K562 (cell line): ENCODE results near the gene KCNN3. TPM values are rescaled to one million over a fixed set of nuclear protein-coding genes. Genes with fewer than 3 reads are reported as not detected.

Source experiments
- ATAC-seq: fragments of 200-7000 bp; cut with Tn5 transposase; 3 replicates; pipeline ENCODE4 v1.9.1; 2020; ENCODE audit warnings: moderate library complexity
- BruUV-seq: library from RNA; stranded (reverse); fragments of 400-500 nt; replicated peaks from 2 replicates; lab custom pipeline; 2021; lab: Mats Ljungman, UMichigan
- CTCF ChIA-PET: fragments of 300-600 bp; formaldehyde crosslinking; extraction: SDS; loops from one replicate; lab custom pipeline; 2021; ENCODE audit warnings: low intra/inter-chr PET ratio; lab: Yijun Ruan, JAX
- POLR2A ChIA-PET: fragments of 300-600, 350-650 bp; sonication (Branson Sonifier 250); formaldehyde crosslinking; extraction: SDS; loops from one replicate; lab custom pipeline; 2021; ENCODE audit warnings: antibody characterized with exemption, inconsistent platforms; lab: Yijun Ruan, JAX
- DNase-seq, 4 experiments: peaks; one replicate each; pipeline versions ENCODE4 v3.0.0 to v3.0.0-alpha.2; 2011 to 2018; ENCODE audit warnings: low spot score in 3 of 4, mixed read lengths in 3 of 4; ENCODE audit errors: extremely low read depth in 1 of 4
- FAIRE-seq: peaks from 2 replicates; lab custom pipeline; 2011; peaks lifted over from hg19 to GRCh38; lab: Jason Lieb, UNC
- H2AFZ ChIP-seq: 2 replicates; pipeline ENCODE4 v1.6.0; 2011; ENCODE audit warnings: low read depth, low read length, control low read depth, inconsistent platforms
- H3K27ac ChIP-seq: fragments of 200-600 bp; 3 replicates; pipeline ENCODE4 v1.8.0; 2011; ENCODE audit warnings: low read depth, mild to moderate bottlenecking, control low read depth, inconsistent platforms, low read length, moderate library complexity, mixed read lengths; ENCODE audit errors: extremely low read depth
- H3K27me3 ChIP-seq, 2 experiments: fragments of 300-600 bp in 1 of 2; 2 replicates in 1 of 2; 3 replicates in 1 of 2; pipeline versions ENCODE4 v1.6.0 to v1.8.0; 2011; ENCODE audit warnings: inconsistent platforms in 2 of 2, low read length in 2 of 2, mild to moderate bottlenecking in 1 of 2, mixed read lengths in 1 of 2, moderate library complexity in 1 of 2; ENCODE audit not compliant: control insufficient read depth in 2 of 2, insufficient read depth in 2 of 2
- H3K36me3 ChIP-seq: fragments of 300-600 bp; 3 replicates; pipeline ENCODE4 v1.8.0; 2011; ENCODE audit warnings: mild to moderate bottlenecking, low read length, inconsistent platforms; ENCODE audit not compliant: control insufficient read depth, insufficient read depth
- H3K4me1 ChIP-seq, 2 experiments: fragments of 200-600 bp in 1 of 2; replicated peaks in 1 of 2; 2 replicates in 1 of 2; 3 replicates in 1 of 2; pipeline versions ENCODE4 v1.5.1 to v1.8.0; 2011; ENCODE audit warnings: inconsistent platforms in 2 of 2, low read length in 2 of 2, mild to moderate bottlenecking in 1 of 2, mixed read lengths in 1 of 2, moderate library complexity in 1 of 2; ENCODE audit not compliant: control insufficient read depth in 2 of 2, insufficient read depth in 2 of 2
- H3K4me2 ChIP-seq: 2 replicates; pipeline ENCODE4 v1.6.1; 2011; ENCODE audit warnings: low read length, control low read depth, inconsistent platforms, mixed read lengths; ENCODE audit not compliant: insufficient read depth
- H3K4me3 ChIP-seq: fragments of 200-600 bp; sonication (generic), shearing (Covaris generic); 2 replicates; pipeline ENCODE4 v1.5.1; 2016; ENCODE audit warnings: control low read depth, inconsistent platforms
- H3K79me2 ChIP-seq: fragments of 200-600 bp; 3 replicates; pipeline ENCODE4 v1.8.0; 2011; ENCODE audit warnings: low read length, inconsistent platforms; ENCODE audit not compliant: control insufficient read depth, insufficient read depth
- H3K9ac ChIP-seq, 2 experiments: 2 replicates each; pipeline versions ENCODE4 v1.6.0 to v1.6.1; 2011; ENCODE audit warnings: low read depth in 2 of 2, low read length in 2 of 2, control low read depth in 1 of 2, inconsistent platforms in 1 of 2, mild to moderate bottlenecking in 1 of 2, mixed read lengths in 1 of 2; ENCODE audit not compliant: insufficient read depth in 1 of 2
- H3K9me1 ChIP-seq: one replicate; pipeline ENCODE4 v1.6.0; 2011; ENCODE audit warnings: inconsistent platforms, mild to moderate bottlenecking, low read length, moderate library complexity; ENCODE audit not compliant: control insufficient read depth, insufficient read depth
- H3K9me3 ChIP-seq: replicated peaks from 2 replicates; pipeline ENCODE4 v1.5.1; 2011; ENCODE audit warnings: low read depth, low read length, inconsistent platforms; ENCODE audit not compliant: control insufficient read depth, insufficient read depth
- H4K20me1 ChIP-seq: replicated peaks from 2 replicates; pipeline ENCODE4 v1.6.1; 2011; ENCODE audit warnings: low read length, inconsistent platforms, mixed read lengths; ENCODE audit not compliant: control insufficient read depth, insufficient read depth
- EP400 ChIP-seq: fragments of 450-650 bp; IDR thresholded peaks from 2 replicates; pipeline ENCODE4 v1.6.1; 2017; ENCODE audit warnings: antibody characterized with exemption, mild to moderate bottlenecking, moderate library complexity
- IRF2 ChIP-seq: sonication (generic); formaldehyde crosslinking; IDR thresholded peaks from 2 replicates; pipeline ENCODE4 v1.8.1; 2022; ENCODE audit warnings: mild to moderate bottlenecking, missing genetic modification reagents
- NR2F6 ChIP-seq: fragments of 450-650 bp; formaldehyde crosslinking; IDR thresholded peaks from 2 replicates; pipeline ENCODE4 v1.4.0; 2020; ENCODE audit warnings: mild to moderate bottlenecking
- U2AF2 ChIP-seq: fragments of 200-400 bp; formaldehyde crosslinking; optimal IDR thresholded peaks from 2 replicates; pipeline ENCODE3; 2017; ENCODE audit warnings: low read depth, mild to moderate bottlenecking, low read length
- WGBS: fragments of 100-300 bp; shearing (Covaris generic); methylation state at CpG from one replicate; pipeline ENCODE4 v1.1.6; 2016; ENCODE audit warnings: low coverage, mixed read lengths; ENCODE audit not compliant: insufficient coverage; ENCODE audit errors: missing lambda C conversion rate; 5-methylcytosine and 5-hydroxymethylcytosine counted together
- in situ Hi-C: fragments of 300-500 bp; cut with MboI; formaldehyde crosslinking; loops from 4 replicates; pipeline ENCODE4 v1.15.0; 2018; ENCODE audit warnings: inconsistent platforms, mixed read lengths
- intact Hi-C: fragments of 100-400 bp; cut with micrococcal nuclease; formaldehyde crosslinking; loops from 2 replicates; pipeline ENCODE4 v1.14.2; 2022
- polyA plus RNA-seq, 8 experiments: library from polyadenylated mRNA; depleted of rRNA in 4 of 8; stranded (reverse) in 5 of 8; unstranded in 3 of 8; fragments of >200 nt; fragmentation: Nextera tagmentation in 2 of 8; fragmentation: Illumina TruSeq in 1 of 8; extraction: Ambion mirVana in 2 of 8; extraction: Trizol in 1 of 8; gene quantifications; 2 replicates each; pipeline versions ENCODE4 v1.2.1 to v1.2.3, GENCODE V29; 2011 to 2014; ENCODE audit warnings: inconsistent platforms in 1 of 8, missing spikeins in 1 of 8
- total RNA-seq, 7 experiments: library from RNA; depleted of rRNA in 6 of 7; stranded (reverse); fragments of >200 nt in 6 of 7; fragmentation: Illumina TruSeq in 2 of 7; extraction: Trizol in 2 of 7; gene quantifications; 2 replicates each; pipeline versions ENCODE4 v1.2.1 to v1.2.3, GENCODE V29; 2011 to 2021; ENCODE audit warnings: low replicate concordance in 1 of 7
- TF ChIP-seq, protein P1 (sequence below): fragments of 450-650 bp; formaldehyde crosslinking; IDR thresholded peaks from 2 replicates; pipeline ENCODE4 v1.4.0; 2020; ENCODE audit warnings: mild to moderate bottlenecking, moderate library complexity
- TF ChIP-seq, protein P2 (sequence below): fragments of 450-650 bp; conservative IDR thresholded peaks from 2 replicates; pipeline ENCODE4 v1.6.1; 2016; ENCODE audit warnings: missing genetic modification characterization, low read depth, mild to moderate bottlenecking, missing compliant biosample characterization, moderate library complexity
- TF ChIP-seq, protein P3 (sequence below): fragments of 200-800 bp; sonication (Bioruptor generic); IDR thresholded peaks from 2 replicates; pipeline ENCODE4 v1.6.1; 2017; ENCODE audit warnings: missing genetic modification characterization, missing compliant biosample characterization

Gene KCNN3
- total and polyA plus RNA-seq, 9 of the 15 experiments (the other 6 are each of a cell fraction or from before 2014, with no cell fraction given): 0.02 to 0.03 TPM; not detected in 7

DNA sequence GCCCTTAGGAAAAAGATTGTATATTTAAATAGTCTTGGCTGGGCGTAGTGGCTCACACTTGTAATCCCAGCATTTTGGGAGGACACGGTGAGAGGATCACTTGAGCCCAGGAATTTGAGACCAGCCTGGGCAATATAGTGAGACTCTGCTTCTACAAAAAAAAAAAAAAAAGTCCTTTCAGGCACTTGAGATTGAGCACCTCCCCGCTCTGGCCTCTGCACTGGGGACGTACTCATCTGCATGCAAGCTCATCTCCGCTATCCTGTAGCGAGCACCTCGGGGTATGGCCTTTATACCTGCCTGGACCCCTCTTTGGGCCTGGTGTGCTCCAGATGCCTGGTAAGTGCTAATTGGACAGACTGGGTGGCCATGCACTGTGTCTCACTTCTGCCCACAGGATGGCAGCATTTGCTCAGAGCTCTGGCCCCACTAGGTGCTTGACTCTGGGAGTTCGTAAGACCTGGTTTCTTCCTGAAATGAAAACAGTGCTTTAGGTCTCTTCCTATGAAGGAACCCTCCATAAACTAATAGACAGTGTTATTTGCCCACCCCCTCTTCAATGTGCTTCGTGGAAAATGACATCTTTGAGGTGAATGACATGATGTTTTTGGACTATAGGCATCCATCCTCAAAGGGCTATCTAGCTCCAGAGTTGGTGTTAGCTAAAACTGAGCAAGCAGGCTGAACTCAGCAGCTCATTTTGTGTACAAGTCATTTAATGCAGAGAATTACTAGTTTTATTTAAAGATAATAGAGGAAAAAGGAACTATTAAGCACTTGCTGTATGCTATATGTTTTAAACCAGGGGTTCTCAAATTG lies 200.4 kb downstream of the KCNN3 start (continued):
- TF ChIP-seq, protein P1, sequence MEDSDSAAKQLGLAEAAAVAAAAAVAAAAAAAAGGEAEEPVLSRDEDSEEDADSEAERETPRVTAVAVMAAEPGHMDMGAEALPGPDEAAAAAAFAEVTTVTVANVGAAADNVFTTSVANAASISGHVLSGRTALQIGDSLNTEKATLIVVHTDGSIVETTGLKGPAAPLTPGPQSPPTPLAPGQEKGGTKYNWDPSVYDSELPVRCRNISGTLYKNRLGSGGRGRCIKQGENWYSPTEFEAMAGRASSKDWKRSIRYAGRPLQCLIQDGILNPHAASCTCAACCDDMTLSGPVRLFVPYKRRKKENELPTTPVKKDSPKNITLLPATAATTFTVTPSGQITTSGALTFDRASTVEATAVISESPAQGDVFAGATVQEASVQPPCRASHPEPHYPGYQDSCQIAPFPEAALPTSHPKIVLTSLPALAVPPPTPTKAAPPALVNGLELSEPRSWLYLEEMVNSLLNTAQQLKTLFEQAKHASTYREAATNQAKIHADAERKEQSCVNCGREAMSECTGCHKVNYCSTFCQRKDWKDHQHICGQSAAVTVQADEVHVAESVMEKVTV (CRISPR knock-in tag): peak; percentile 86
- TF ChIP-seq, all 486 proteins: peak for 15

DNA sequence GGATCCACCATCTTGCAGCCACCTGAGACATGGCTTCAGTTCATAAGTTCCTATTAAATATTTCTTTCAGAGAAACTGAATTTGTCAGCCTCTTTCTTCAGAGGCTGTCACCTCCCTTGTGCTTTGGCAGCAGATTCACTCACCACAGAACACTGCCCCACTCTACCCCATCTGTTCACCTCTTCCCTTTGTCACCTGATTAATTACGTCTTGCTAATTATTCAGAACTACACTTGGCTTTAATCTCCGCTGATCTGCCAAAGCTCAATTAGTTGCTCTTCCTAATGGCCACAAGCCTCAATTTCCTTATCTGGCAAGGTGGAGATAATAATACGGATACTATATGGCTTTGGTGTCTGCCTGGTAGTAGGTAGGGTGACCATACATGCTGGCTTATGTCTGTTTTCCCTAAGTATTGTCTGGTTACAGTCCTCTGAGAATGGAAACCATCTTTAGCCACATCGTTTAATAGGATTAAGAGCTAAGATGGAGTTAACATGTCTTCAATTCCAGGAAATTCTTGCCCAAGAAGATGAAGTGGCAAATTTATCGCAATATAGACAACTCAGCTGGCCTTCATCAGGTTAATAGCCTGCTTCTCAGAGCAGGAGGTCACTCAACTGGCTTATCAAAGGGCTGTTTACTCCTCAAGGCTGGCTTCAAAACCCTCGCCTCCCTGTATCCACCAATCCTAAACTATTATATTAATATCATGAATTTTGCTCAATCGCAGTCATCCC lies 203.9 kb downstream of the KCNN3 start:
- Histone ChIP-seq H3K9me1 (no peaks in the 10 kb centered on the region), H2AFZ (0 out of 2 replicates have a peak overlapping the region, but pooled peaks have one; percentile 20), H3K79me2 (no peaks in the 10 kb centered on the region), H4K20me1 (no peaks in the 10 kb centered on the region), H3K4me3 (no peak overlapping the region), H3K36me3 (no peaks in the 10 kb centered on the region), H3K9ac (no peak overlapping the region), H3K4me1 (no peaks in the 10 kb centered on the region), H3K9me3 (no peaks in the 10 kb centered on the region), H3K27ac (no peak overlapping the region), H3K4me2 (no peak overlapping the region), H3K27me3 (peaks cover 3 to 11% of the 10 kb centered on the region in 2 experiments; a peak in 1 of 5 replicates)
- no TSS peak for BruUV-seq
- TF ChIP-seq NR2F6 (CRISPR knock-in tag) (no peak), EP400 (no peak), U2AF2 (no peak), IRF2 (CRISPR knock-in tag) (no peak)
- TF ChIP-seq, protein P2, sequence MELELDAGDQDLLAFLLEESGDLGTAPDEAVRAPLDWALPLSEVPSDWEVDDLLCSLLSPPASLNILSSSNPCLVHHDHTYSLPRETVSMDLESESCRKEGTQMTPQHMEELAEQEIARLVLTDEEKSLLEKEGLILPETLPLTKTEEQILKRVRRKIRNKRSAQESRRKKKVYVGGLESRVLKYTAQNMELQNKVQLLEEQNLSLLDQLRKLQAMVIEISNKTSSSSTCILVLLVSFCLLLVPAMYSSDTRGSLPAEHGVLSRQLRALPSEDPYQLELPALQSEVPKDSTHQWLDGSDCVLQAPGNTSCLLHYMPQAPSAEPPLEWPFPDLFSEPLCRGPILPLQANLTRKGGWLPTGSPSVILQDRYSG (tag): no peak
- TF ChIP-seq, protein P3, sequence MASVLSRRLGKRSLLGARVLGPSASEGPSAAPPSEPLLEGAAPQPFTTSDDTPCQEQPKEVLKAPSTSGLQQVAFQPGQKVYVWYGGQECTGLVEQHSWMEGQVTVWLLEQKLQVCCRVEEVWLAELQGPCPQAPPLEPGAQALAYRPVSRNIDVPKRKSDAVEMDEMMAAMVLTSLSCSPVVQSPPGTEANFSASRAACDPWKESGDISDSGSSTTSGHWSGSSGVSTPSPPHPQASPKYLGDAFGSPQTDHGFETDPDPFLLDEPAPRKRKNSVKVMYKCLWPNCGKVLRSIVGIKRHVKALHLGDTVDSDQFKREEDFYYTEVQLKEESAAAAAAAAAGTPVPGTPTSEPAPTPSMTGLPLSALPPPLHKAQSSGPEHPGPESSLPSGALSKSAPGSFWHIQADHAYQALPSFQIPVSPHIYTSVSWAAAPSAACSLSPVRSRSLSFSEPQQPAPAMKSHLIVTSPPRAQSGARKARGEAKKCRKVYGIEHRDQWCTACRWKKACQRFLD (CRISPR knock-in tag): no peak
- ATAC-seq (no peak), FAIRE-seq (no peak), DNase-seq (no peak)
- 4% methylated on average over 7 of the region's 7 CpGs for WGBS
- intact Hi-C loops (loop anchor here (5.0 kb wide), 2 partner anchors 81 to 396 kb away; partner anchors contain the start of gene EFNA4), in situ Hi-C loops (no loop called here)
- POLR2A ChIA-PET: interaction anchor here (0.6 to 1.2 kb wide), 4 partner anchors 8 to 1302 kb away, joined by 3 to 4 read pairs (median 3); no protein-coding TSS in a partner anchor
- CTCF ChIA-PET: no interaction called here
